Activated CD4-positive, alpha-beta T cell treated with anti-CD3 and anti-CD28 coated beads, Interleukin-2, Interleukin-6, amounts not matched to agents 100 ng/mL and 50 ng/mL, durations not matched to agents 16 hours and 8 hours (primary cell): ENCODE results near the gene NFKBIL1.

Experiments used
- DNase-seq: peaks from one replicate; pipeline ENCODE4 v3.0.0-alpha.2; 2020

NFKBIL1 gene

GRCh38 chr6:31567531-31568370, 20.3 kb downstream of the NFKBIL1 start:
- DNase-seq = no peak

GRCh38 chr6:31568537-31568961, 21.1 kb downstream of the NFKBIL1 start:
- peak; percentile 95 for DNase-seq

- DNase-seq = no peak
Observed at GRCh38 chr6:31569861-31570536, 22.6 kb downstream of the NFKBIL1 start.

- peak; percentile 89 for DNase-seq
Observed at GRCh38 chr6:31572041-31572911, 24.9 kb downstream of the NFKBIL1 start, which contains the start of gene LTA. Gene LTA (plus strand): TSS chr6:31572289. CDS start chr6:31572743, 454 bp downstream.

- no peak for DNase-seq
Observed at GRCh38 chr6:31573239-31574105, 26.1 kb downstream of the NFKBIL1 start.

- peak; percentile 57 for DNase-seq
Observed at GRCh38 chr6:31574106-31575061, 27.0 kb downstream of the NFKBIL1 start.

GRCh38 chr6:31575335-31575901, 28.0 kb downstream of the NFKBIL1 start, which contains the start of gene TNF:
Gene TNF (plus strand): TSS chr6:31575565. CDS start chr6:31575742, 177 bp downstream.
- DNase-seq = peak; percentile 95

GRCh38 chr6:31575952-31576685, 28.7 kb downstream of the NFKBIL1 start:
- no peak for DNase-seq

GRCh38 chr6:31576897-31577578, 29.6 kb downstream of the NFKBIL1 start:
- peak; percentile 82 for DNase-seq

GRCh38 chr6:31577579-31577966, 30.2 kb downstream of the NFKBIL1 start:
- DNase-seq = no peak

GRCh38 chr6:31578184-31579118, 31.0 kb downstream of the NFKBIL1 start:
- DNase-seq = no peak

- DNase-seq = no peak
Observed at GRCh38 chr6:31579119-31579505, 31.7 kb downstream of the NFKBIL1 start.

GRCh38 chr6:31579546-31580437, 32.4 kb downstream of the NFKBIL1 start:
- DNase-seq = no peak

- DNase-seq = no peak
Observed at GRCh38 chr6:31580438-31580740, 33.0 kb downstream of the NFKBIL1 start.

GRCh38 chr6:31580807-31581433, 33.5 kb downstream of the NFKBIL1 start:
- peak; percentile 94 for DNase-seq

- DNase-seq = no peak
Observed at GRCh38 chr6:31581434-31582229, 34.2 kb downstream of the NFKBIL1 start.
